Uterus (tissue), 2 donors: ENCODE results near the gene PTPN13.

Experiments used
- CTCF ChIP-seq, 4 experiments: fragments of 200-600 bp in 2 of 4; fragments of 450-650 bp in 2 of 4; sonication (generic) in 2 of 4; IDR thresholded peaks; one replicate each; pipeline ENCODE4 v1.5.1; 2016 to 2019; ENCODE audit warnings: antibody characterized with exemption in 4 of 4, mild to moderate bottlenecking in 2 of 4, moderate library complexity in 1 of 4
- POLR2A ChIP-seq, 2 donors: fragments of 450-650 bp; IDR thresholded peaks; one replicate each; pipeline ENCODE4 v1.6.1; 2016; ENCODE audit warnings: antibody characterized with exemption in 2 of 2, mild to moderate bottlenecking in 1 of 2, moderate library complexity in 1 of 2

DNA sequence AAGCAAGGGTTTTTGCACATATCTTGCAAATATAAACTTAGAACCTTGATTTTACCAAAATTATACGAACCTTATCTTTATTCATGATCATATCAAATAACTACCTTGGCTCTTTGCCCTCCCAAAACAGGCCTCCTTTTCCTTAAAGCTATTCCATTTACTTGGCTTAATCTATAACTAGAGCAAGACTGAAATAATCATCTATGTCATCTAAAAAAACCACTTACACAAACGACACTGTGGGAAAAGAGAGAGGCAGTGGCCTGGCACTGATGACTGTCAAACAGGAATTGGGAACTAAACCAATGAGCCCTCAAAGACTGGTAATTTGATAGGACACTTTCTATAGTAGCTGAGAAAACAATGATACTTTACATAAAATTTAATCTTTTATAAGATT, 11.7 kb upstream of the PTPN13 start:
- TF ChIP-seq CTCF (IDR thresholded peaks at IDR 0.05) (no peak), POLR2A (IDR thresholded peaks at IDR 0.05) (no peak)
